ENCODE results near the gene SIX6.
"Not testable (repeated sequence)": the region's sequence is repeated elsewhere in the genome, so short reads cannot be mapped to it uniquely, and the experiment has no call there.

SIX6 gene

DNA sequence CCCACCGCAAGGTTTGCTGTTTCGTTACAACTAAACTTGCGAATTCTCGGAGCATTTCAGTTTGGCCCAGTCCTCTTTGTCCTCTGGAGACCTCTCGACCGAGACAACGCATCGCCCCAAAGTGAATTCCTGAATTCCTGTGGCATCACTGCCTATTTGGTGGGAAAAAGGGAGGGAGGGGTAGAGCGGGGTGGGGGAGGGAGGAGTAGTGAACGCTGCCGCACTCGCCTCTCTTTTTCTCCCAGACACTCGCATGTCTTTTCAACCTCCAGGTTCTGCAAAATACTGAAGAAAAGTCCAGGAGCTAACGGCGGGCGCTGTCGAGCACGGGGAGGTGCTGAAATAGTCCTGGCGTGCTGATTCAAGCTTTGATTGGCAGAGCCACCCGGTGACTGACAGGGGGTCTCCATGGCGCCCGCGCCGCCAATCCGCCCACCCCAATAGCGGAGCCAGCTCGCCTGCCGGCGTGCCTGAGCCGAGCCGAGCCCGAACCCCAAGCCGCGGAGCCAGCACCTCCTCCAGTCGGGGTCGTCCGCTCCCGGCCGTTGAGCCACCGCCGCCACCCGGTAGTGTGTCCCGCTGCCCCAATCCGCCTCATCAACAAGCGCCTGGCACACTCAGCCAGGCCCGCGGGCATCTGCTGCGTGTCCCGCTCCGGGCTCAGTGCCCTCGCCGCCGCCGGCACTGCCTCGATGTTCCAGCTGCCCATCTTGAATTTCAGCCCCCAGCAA lies at the start of gene SIX6:
SIX6 (plus strand) TSS at position 440 of the 731 bp plus-strand sequence; CDS start at position 693, 253 bp downstream.
- no peak for DNase-seq (ENCODE audit: low read depth in 2 of 3, low spot score in 2 of 3)

DNA sequence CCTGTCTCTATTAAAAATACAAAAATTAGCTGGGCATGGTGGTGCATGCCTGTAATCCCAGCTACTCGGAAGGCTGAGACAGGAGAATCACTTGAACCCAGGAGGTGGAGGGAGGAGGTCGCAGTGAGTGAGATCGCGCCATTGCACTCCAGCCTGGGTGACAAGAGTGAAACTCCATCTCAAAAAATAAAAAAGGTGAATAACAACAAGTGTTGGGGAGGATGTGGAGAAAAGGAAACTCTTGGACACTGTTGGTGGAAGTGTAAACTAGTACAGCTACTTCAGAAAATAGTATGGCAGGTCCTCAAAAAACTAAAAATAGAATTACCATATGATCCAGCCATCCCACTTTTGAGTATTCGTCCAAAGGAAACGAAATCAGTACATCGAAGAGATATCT lies 28.7 kb upstream of the SIX6 start:
- not testable (repeated sequence) for DNase-seq (ENCODE audit: low read depth in 2 of 3, low spot score in 2 of 3)

DNA sequence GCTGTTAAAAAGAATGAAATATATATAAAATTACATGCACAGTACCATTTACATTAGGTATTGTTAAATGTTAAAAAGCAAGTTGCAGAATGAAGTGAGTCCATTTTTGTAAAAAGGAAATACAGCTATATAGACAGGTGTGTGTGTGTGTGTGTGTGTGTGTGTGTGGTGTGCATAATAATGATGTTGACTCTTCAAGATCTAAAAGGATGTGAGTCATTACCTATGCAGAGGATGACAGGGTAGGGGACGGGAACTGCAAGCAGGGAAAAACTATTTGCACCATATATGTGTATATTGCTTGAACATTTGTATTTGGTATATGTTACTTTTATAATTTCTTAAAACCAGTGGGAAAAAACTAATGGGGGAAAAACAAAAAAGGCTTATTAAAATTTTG lies 26.2 kb upstream of the SIX6 start:
- no peak for DNase-seq (ENCODE audit: low read depth in 2 of 3, low spot score in 2 of 3)

DNA sequence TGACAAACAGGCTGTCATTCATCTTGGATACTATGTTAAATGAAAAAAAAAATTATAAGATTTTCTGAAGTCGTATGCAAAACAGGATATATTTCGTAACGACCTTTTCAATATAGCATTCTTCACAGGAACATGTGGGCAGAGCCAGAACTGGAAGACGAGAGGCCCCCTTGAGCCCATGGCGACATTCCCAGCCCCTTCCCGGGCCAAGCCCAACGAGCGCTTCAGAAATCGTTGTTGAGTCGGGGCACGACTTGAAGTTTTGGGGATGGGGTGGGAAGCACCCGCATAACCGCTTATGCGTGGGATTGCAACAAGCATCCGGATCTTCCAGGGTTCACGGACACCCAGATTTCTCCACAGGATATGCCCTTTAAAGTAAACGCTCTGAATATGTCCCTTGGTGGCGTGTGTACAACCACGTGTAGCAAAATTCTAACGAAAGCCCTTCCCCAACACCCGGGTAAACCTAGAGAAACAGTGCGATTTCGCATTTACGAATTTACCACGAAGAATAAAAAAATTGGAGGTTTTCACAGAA lies 23.8 kb upstream of the SIX6 start:
- no peak for DNase-seq (ENCODE audit: low read depth in 2 of 3, low spot score in 2 of 3)

DNA sequence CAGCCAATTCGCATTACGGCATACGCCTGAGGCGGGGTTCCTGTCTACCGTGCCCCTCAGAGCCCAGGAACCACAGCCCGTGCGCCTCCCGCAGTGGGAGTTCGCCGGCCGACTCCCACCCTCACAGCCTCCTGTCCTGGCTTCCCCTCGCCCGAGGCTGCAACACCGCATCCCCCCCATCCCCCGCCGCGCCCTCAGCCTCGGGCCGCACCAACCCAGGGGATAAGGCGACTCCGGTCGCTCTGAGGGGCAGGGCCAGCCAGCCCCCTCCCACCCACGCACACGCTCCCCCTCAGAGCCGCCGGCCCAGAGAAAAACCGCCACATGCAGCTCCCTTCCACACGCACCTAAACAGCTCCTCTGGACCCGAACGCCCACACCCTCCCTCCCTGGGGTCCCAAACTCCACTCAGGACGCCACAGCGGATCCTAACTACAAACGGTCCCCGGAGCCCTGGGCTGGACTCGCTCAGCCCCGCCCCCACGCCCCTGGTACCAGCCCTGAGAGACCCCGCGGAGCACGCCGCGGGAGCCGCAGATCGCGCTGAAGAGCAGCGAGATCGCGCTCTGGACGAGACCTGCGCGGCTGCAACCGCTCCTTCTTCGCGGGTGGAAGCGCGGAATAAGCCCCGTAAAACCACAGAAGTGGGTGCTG lies 23.2 kb upstream of the SIX6 start, which contains the start of gene C14orf39:
C14orf39 (minus strand) TSS at position 466 of the 654 bp plus-strand sequence. CDS start 985 bp downstream, outside the sequence.
- DNase-seq (ENCODE audit: low read depth in 2 of 3, low spot score in 2 of 3), result no peak

DNA sequence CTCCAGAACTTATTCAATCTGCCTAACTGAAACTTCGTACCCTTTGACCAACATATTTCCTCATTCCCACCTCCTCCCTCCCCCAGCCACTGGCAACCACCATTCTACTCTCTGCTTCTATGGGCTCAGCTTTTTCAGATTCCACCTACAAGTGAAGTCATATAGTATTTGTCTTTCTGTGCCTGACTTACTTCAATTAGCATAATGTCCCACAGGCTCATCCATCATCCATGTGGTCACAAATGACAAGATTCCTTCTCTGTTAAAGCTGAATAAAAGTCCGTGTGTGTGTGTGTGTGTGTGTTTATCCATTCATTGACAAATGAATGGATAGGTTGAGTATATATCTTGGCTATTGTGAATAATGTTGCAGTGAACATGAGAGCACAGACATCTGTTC lies 21.7 kb upstream of the SIX6 start:
- DNase-seq (ENCODE audit: low read depth in 2 of 3, low spot score in 2 of 3), result no peak

DNA sequence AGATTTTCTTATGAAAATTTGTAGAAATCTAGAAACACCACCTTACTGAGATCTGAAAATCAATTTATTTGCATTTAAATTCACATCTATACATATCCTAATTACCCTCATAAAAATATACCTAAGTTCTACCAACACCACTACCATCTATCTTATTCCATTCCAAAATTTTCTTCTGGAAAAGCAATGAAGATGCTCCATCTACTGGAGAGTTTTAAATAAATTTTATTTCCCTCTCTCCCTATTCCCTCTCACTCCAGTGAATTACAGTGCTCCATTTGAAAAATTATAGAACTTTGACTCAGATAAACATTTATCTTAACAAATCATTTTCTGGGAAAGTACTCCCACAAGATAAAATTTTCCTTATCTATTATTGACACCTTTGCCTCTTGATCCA lies 20.8 kb upstream of the SIX6 start:
- no peak for DNase-seq (ENCODE audit: low read depth in 2 of 3, low spot score in 2 of 3)

DNA sequence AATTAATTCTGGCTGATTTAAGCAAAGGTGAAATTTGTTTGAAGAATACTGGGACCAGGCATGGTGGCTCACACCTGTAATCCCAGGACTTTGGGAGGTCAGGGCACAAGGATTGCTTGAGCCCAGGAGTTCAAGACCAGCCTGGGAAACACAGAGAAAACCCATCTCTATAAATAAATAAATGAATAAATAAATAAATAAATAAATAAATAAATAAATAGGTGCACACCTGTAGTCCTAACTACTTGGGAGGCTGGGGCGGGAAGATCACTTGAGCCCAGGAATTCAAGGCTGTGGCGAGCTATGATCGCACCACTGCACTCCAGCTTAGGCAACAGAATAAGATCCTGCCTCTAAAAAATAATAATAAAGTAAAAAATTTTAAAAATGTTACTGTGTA lies 18.7 kb upstream of the SIX6 start:
- no peak for DNase-seq (ENCODE audit: low read depth in 2 of 3, low spot score in 2 of 3)

DNA sequence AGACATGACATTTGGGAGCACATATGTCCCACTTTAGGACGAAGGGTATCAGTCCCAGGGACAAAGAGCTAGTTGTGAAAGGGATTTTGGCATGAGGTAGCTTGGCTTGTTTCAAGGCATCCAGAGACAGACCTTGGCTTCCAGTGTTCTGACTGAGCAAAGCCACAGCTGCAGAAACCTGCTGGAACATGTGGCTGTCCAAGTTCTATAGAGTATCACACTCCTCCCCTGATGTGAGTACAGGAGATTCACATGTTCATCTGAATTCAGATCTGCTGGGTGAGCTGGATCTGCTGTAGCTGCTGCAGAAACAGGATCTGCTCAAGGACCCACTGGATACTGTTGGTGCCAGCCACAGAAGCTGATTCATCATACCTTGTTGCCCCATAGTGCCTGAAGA lies 13.0 kb upstream of the SIX6 start:
- no peak for DNase-seq (ENCODE audit: low read depth in 2 of 3, low spot score in 2 of 3)

DNA sequence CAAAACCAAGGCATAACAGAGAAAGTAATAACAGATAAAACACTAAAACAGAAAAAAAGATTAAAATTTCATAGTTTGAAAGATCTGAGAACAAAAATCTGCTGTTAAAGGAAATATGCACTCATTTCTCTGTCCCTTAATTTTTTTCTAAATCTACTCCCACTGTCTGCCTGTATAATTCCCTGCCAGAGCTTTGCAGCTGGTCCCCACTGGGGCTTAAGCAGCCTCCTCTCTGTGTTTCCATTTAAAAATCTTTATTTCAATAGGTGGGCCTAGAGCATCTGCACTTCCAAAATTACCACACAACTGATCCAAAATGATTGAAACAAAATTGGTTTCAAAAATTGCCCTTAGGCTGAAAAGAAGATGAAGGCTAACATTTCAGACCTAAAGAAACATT lies 6.4 kb upstream of the SIX6 start:
- no peak for DNase-seq (ENCODE audit: low read depth in 2 of 3, low spot score in 2 of 3)

DNA sequence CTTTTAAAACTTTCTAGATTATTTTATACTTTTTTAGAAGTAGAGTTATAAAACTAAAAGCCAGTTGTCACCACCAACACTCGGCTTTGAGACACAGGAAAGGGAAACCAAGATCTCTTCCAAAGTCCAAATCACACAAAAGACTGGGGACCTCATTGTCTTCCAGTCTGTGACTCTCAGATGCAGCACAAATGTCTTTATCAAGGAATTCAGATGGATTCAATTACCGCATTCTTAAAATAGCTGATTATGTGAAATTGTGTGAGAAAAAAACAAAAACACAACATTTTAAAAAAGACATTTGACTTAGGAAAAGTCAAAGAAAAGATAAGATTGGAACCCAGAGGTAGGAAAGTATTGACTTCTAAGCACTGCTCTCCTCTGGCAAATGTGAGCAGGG lies 3.5 kb upstream of the SIX6 start:
- no peak for DNase-seq (ENCODE audit: low read depth in 2 of 3, low spot score in 2 of 3)

DNA sequence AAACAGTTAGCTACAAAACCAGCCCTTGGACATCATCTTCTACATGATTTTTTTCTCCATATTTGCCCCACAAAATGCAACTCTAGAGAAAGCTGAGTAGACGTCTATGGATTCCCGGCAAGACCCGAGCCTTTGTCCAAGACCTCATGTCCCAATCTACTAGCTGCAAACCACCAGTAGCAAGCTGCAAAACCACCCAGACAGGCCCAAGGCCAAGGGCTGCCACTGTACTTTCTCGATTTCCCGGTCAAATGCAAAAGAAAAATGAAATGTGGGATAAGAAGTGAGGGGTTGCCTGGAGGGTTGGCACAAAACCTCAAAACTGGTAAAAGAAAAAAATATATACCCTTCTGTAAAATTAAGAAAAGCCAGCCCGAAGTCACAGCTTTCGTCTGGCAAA lies 2.9 kb upstream of the SIX6 start:
- no peak for DNase-seq (ENCODE audit: low read depth in 2 of 3, low spot score in 2 of 3)

DNA sequence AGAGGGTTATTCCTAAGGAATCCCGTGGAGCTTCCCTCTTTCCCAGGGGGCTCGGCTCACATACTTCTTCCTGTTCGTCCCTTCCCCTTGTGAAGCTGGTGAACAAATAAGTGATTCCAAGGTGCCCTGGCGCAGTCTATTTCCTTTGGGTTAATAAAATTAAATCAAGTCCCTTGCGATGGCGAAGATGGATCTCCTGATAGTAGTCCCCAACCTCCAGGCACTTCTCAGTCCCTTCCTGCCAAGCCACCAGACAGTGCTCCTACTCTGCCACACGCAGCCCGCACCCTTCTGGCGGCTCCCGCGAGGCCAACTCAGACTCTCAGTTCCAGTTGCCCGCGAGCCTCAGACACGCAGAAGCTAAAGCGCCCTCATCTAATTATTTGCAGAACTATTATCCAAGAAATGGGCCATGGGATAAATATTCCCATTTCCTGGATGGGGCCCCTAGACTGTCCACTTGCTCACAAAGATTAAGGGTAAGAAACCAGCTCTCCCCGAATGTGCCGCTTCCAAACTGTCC lies 2.4 kb upstream of the SIX6 start:
- DNase-seq (ENCODE audit: low read depth in 2 of 3, low spot score in 2 of 3), result no peak

DNA sequence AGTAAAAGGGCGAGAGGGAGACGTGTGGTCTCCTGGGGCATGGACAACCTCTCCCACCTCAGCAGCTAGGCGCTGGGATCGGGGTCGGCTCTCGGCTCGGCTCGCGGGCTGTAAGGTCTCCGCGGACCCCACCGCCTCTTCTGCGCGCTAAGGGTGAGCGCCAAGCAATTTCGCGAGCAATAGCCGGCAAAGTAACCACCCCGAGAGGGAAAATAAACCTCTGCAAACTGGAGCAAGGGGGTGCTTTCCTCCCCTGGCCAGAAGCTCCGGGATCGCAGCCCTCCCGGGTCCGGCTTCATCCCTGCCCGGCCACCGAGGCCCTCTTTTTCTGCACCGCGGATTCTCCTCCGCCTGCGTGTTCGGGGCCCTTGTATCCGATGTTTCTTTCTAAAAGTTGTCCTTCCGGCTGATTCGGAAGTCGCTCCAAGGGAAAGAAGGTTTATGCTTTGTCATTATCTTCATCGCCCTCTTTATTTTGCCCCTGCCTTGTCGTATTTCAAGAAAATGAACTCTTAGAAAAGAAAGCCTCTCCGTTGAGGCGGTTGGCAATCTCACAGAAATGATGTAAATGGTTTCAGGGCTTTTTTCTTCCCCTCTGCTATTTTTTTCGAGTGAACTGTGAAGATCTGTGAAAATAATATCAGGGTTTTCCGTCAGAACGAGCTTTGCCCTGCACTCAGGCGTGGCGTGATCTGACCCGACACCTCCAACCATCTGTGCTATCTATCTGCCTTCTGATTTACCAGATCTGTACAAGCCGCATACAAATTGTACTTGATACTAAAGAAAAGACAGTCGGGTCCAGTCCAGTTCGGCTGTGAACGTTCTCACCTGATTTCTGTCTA lies 1.7 kb upstream of the SIX6 start:
- no peak for DNase-seq (ENCODE audit: low read depth in 2 of 3, low spot score in 2 of 3)

DNA sequence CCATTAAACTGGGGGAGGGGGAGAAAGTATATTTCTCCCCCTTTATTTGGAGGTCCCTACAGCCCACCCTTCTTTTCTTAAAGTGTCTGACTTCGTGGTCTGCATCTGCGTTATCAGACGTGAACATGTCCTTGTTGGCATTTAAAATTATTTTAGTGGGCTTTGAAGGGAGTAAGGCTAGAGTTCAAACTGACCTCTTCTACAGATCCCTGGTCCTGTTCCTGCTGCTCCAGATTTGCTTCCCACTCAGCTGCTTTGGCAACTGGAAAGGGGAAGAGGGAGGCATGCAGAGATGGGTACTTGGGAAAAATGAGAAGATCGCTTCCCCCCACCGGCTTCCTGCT lies 611 bp upstream of the SIX6 start:
- DNase-seq (ENCODE audit: low read depth in 2 of 3, low spot score in 2 of 3), result no peak

DNA sequence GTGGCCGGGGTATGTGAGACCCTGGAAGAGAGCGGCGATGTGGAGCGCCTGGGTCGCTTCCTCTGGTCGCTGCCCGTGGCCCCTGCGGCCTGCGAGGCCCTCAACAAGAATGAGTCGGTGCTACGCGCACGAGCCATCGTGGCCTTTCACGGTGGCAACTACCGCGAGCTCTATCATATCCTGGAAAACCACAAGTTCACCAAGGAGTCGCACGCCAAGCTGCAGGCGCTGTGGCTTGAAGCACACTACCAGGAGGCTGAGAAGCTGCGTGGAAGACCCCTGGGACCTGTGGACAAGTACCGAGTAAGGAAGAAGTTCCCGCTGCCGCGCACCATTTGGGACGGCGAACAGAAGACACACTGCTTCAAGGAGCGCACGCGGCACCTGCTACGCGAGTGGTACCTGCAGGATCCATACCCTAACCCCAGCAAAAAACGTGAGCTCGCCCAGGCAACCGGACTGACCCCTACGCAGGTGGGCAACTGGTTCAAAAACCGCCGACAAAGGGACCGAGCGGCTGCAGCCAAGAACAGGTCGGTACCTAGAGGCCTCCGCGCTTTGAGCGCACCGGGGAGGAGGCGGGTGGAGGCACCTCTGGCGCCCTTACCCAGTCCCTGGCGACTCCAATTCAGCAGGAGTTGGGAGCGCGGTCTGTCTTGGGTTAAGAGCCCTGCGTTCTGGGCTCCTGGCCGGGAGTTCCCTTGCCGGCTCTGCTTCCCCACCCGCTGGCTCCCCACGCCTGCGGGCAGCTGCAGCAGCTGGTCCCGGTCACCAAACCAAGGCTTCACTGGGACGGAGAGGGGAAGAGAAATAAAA lies 700 bp downstream of the SIX6 start:
- no peak for DNase-seq (ENCODE audit: low read depth in 2 of 3, low spot score in 2 of 3)

DNA sequence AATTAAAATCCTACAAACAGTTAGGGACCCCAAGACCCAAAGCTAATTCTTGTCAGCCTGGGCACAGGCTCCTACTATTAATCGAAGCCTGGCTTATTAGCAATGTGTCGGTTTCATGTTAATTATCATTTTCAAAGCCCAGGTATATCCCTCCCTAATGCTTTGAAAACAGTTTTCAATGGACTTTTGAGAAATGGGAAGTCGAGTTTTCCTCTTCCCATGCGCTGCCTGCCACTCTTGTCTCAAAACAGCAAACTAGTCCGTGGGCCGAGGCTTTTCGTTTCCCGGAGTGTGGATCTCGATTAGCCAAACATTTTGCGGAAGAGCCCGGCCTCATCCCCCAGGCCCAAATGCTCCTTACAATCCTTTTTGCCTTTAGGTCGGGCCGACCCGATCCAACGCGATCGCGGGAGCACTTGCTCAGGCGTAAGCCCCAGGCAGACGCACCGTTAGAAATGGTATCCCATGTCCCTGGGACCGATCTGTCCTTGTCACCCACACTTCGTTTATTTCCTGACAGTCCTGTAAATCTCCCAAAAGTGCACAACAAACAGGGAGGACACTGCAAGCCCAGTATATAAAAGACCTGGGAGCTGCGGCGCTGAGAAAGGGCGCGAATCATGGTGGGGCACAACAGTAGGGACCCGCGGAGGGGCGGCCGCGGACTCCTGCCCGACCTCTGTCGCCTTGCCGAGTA lies 1.5 kb downstream of the SIX6 start:
- DNase-seq (ENCODE audit: low read depth in 2 of 3, low spot score in 2 of 3), result no peak

DNA sequence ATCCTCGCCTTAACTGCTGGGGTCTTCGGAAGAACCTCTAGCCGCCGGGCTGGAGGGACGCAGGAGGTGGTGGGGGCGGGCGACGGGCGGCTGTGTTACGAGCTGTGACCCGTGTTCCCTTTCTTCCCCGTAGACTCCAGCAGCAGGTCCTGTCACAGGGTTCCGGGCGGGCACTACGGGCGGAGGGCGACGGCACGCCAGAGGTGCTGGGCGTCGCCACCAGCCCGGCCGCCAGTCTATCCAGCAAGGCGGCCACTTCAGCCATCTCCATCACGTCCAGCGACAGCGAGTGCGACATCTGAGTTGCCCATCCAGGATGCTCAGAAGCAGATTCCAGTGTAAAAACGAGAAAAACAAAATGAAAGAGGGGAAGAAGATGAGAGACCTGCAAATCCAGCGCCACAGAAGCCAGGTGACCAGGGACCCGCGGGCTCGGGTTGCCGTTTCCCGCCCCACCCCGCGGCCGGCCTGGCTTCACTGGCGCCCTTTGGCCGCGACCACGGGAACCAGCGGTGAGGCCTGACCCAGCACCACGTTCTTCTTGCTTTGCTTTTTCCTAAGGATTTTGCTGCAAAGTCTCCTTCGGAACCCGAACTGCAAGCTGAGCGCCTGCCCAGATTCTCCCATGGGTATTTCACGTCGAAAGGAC lies 2.1 kb downstream of the SIX6 start:
- DNase-seq (ENCODE audit: low read depth in 2 of 3, low spot score in 2 of 3), result no peak

DNA sequence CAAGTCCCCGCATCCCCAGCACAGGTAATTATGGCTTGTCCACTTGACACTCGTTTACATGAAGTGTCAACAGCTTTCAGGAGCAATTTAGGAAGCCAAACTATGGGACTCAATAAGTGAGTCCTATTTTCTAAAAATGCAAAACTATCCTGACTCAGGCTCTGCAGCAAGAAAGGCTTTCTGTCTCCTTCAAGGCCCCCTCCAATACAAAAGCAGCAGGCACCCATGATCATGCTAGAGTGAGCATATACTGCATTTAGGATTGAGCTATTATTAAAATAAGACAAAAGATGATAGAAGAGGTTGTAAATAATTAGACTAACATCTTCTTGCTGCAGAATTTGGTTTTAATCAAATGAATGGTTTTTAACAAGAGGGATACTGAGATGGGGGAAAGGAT lies 3.2 kb downstream of the SIX6 start:
- DNase-seq (ENCODE audit: low read depth in 2 of 3, low spot score in 2 of 3), result no peak
